Measurements from ENCODE around the gene CLDN4. TPM values are rescaled to one million over a fixed set of nuclear protein-coding genes. Genes with fewer than 3 reads are reported as not detected.
"Not testable (repeated sequence)": the region's sequence is repeated elsewhere in the genome, so short reads cannot be mapped to it uniquely, and the experiment has no call there.

Gene CLDN4
- total RNA-seq, 1 experiment from 2014 or later = 283 TPM

DNA sequence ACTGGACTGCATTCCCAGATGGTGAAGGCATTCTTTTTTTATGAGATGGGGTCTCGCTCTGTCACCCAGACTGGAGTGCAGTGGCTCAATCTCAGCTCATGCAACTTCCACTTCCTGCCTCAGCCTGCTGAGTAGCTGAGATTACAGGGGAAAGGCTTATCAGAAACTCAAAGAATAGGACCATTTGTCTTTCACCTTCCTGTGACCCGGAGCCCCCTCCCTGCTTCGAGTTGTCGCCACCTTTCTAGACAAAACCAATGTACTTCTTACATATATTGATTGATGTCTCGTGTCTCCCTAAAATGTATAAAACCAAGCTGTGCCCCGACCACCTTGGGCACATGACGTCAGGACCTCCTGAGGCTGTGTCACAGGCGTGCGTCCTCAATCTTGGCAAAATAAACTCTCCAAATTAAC is 13.3 kb downstream of the CLDN4 start:
- Mint-ChIP-seq H3K9me3 (ENCODE audit: low read depth, unreplicated experiment) (no peaks in the 10 kb centered on the region), H3K36me3 (ENCODE audit: insufficient read depth, unreplicated experiment) (peaks cover 18% of the 10 kb centered on the region), H3K4me3 (ENCODE audit: low read depth, unreplicated experiment) (no peak overlapping the region), H3K27ac (ENCODE audit: unreplicated experiment) (no peak overlapping the region), H3K27me3 (ENCODE audit: unreplicated experiment) (no peaks in the 10 kb centered on the region), H3K4me1 (ENCODE audit: low read depth, unreplicated experiment) (peaks cover 3% of the 10 kb centered on the region)
- intact Hi-C loops (cut with micrococcal nuclease; ENCODE audit: unreplicated experiment) = no loop called here
- BruUV-seq (replicated peaks) = no TSS peak
- CTCF ChIA-PET = no interaction called here
- TF ChIP-seq, protein P1, sequence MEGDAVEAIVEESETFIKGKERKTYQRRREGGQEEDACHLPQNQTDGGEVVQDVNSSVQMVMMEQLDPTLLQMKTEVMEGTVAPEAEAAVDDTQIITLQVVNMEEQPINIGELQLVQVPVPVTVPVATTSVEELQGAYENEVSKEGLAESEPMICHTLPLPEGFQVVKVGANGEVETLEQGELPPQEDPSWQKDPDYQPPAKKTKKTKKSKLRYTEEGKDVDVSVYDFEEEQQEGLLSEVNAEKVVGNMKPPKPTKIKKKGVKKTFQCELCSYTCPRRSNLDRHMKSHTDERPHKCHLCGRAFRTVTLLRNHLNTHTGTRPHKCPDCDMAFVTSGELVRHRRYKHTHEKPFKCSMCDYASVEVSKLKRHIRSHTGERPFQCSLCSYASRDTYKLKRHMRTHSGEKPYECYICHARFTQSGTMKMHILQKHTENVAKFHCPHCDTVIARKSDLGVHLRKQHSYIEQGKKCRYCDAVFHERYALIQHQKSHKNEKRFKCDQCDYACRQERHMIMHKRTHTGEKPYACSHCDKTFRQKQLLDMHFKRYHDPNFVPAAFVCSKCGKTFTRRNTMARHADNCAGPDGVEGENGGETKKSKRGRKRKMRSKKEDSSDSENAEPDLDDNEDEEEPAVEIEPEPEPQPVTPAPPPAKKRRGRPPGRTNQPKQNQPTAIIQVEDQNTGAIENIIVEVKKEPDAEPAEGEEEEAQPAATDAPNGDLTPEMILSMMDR (IDR thresholded peaks at IDR 0.05; ENCODE audit: unreplicated experiment) = no peak
- DNase-seq = no peak

DNA sequence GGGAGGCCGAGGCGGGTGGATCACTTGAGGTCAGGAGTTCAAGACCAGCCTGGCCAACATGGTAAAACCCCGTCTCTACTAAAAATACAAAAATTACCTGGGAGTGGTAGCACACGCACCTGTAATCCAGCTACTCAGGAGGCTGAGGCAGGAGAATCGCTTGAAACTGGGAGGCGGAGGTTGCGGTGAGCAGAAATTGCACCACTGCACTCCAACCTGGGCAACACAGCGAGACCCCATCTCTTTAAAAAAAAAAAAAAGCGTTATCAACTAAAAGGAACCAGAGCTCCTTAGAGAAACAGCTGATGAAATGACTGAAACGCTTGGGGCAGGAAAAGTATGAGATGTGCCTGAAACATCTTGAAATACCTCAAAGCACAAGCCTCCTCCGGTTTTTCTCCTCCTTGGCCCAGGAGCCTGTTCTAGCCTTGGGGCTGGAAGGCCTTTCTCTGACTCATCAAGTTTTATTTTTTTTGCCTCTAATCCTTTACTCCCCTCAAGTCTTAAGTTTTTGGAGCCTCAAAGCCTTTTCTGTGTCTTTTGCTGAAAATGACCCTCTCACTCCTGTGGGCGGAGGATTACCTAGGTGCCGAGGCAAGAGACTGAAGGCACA is 14.2 kb downstream of the CLDN4 start:
- BruUV-seq (replicated peaks) = no TSS peak
- Mint-ChIP-seq H3K27me3 (ENCODE audit: unreplicated experiment) (no peaks in the 10 kb centered on the region), H3K36me3 (ENCODE audit: insufficient read depth, unreplicated experiment) (peaks cover 18% of the 10 kb centered on the region), H3K4me3 (ENCODE audit: low read depth, unreplicated experiment) (no peak overlapping the region), H3K27ac (ENCODE audit: unreplicated experiment) (no peak overlapping the region), H3K9me3 (ENCODE audit: low read depth, unreplicated experiment) (no peaks in the 10 kb centered on the region), H3K4me1 (ENCODE audit: low read depth, unreplicated experiment) (peaks cover 9% of the 10 kb centered on the region)
- DNase-seq = no peak
- intact Hi-C loops (cut with micrococcal nuclease; ENCODE audit: unreplicated experiment) = no loop called here
- TF ChIP-seq, protein P1 (IDR thresholded peaks at IDR 0.05; ENCODE audit: unreplicated experiment) = no peak
- CTCF ChIA-PET = no interaction called here

DNA sequence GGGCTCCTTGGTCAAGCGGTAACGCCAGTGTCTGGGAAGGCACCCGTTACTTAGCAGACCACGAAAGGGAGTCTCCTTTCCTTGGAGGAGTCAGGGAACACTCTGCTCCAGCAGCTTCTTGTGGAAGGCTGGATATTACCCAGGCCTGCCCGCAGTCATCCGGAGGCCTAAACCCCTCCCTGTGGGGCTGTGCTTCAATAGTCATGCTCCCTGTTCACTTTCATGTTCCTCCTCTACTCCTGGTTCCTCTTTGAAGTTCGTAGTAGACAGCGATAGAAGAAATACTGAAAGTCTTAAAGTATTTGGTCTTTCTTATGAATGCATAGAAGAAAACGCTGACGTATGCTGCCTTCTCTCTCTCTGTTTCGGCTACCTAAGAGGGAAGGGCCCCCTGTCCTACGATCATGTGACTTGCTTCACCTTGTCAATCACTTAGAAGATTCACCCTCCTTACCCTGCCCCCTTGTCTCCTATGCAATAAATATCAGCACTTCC is 15.0 kb downstream of the CLDN4 start:
- not testable (repeated sequence) for H3K27ac Mint-ChIP-seq (ENCODE audit: unreplicated experiment)

DNA sequence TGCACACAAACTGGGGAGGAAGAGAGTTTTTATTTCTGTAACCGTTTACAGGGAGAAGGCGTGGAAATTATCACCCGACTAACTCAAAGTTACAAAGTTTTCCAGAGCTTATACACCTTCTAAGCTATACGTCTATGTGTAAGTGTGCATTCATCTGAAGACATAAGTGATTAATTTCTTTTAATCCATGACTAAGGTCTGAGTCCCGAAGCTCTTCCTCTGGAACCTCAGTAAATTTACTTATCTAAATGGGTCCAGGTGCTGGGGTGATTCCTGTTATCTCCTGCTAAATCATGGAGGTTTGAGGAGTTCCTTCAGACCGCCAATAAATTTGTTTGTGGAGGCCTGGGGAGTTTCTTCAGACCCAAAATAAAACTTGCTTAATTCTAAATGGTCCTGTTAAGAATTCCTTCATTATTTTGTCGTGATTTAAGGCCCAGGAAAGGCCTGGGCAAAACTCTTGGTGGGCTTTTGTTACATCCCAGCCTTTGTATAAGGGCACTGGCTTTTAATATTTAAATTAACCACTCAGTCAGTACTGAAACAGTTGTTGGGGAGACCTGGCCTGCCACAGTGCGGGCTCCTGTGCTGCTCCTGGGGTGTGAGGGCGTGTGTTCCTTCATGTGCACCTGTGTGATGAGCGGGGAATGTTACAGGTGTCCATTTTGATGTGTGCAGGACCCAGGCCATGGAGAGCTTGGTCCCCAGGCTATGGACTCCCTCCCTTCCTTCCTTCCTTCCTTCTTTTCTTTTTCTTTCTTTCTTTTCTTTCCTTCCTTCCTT is 17.3 kb downstream of the CLDN4 start:
- Mint-ChIP-seq H3K4me3 (ENCODE audit: low read depth, unreplicated experiment) (no peak overlapping the region), H3K36me3 (ENCODE audit: insufficient read depth, unreplicated experiment) (peaks cover 12% of the 10 kb centered on the region), H3K9me3 (ENCODE audit: low read depth, unreplicated experiment) (no peaks in the 10 kb centered on the region), H3K27me3 (ENCODE audit: unreplicated experiment) (no peaks in the 10 kb centered on the region), H3K4me1 (ENCODE audit: low read depth, unreplicated experiment) (peaks cover 30% of the 10 kb centered on the region), H3K27ac (ENCODE audit: unreplicated experiment) (no peak overlapping the region)
- CTCF ChIA-PET = no interaction called here
- TF ChIP-seq, protein P1 (IDR thresholded peaks at IDR 0.05; ENCODE audit: unreplicated experiment) = no peak
- BruUV-seq (replicated peaks) = no TSS peak
- intact Hi-C loops (cut with micrococcal nuclease; ENCODE audit: unreplicated experiment) = no loop called here
- DNase-seq = no peak

More for the DNA sequence above, 15.0 kb downstream of the CLDN4 start:
- intact Hi-C loops (cut with micrococcal nuclease; ENCODE audit: unreplicated experiment); CTCF ChIA-PET; DNase-seq; H3K9me3 Mint-ChIP-seq (ENCODE audit: low read depth, unreplicated experiment); H3K4me3 Mint-ChIP-seq (ENCODE audit: low read depth, unreplicated experiment); BruUV-seq (replicated peaks); H3K27me3 Mint-ChIP-seq (ENCODE audit: unreplicated experiment): not testable (repeated sequence)
- Mint-ChIP-seq H3K4me1 (ENCODE audit: low read depth, unreplicated experiment) (peaks cover 15% of the 10 kb centered on the region), H3K36me3 (ENCODE audit: insufficient read depth, unreplicated experiment) (peaks cover 17% of the 10 kb centered on the region)
